ENCODE measurements around the gene EMC7.
"Not testable (repeated sequence)": the region's sequence is repeated elsewhere in the genome, so short reads cannot be mapped to it uniquely, and the experiment has no call there.

EMC7 gene

GRCh38 chr15:34084086-34084485 lies 17.6 kb downstream of the EMC7 start:
- DNase-seq, result no peak

- DNase-seq, result no peak
Measured at GRCh38 chr15:34079904-34080303, 21.8 kb downstream of the EMC7 start.

DNA sequence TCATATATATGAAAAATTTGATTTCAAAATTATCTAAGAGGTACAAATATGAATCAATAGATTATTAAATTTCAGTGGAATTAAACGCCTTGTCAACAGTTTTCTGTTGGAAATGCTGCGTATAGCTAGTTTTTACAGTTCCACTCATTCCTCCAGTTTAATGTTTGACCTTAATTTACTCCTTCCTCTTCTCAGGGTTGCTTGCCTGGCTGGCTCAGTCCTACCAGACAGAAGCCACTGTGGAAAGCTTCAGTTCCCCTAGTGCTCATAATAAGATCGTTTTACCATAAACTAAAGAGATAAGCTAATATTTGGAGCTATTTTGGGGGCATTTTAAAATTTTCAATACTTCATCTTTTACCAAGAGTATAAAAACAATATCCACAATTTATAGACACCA lies 22.8 kb downstream of the EMC7 start:
- no peak for DNase-seq

GRCh38 chr15:34076785-34077184 lies 24.9 kb downstream of the EMC7 start:
- DNase-seq, result no peak

- no peak for DNase-seq
Measured at GRCh38 chr15:34070003-34070402, 31.7 kb downstream of the EMC7 start.

GRCh38 chr15:34065941-34066340 lies 35.7 kb downstream of the EMC7 start:
- DNase-seq, result no peak

DNA sequence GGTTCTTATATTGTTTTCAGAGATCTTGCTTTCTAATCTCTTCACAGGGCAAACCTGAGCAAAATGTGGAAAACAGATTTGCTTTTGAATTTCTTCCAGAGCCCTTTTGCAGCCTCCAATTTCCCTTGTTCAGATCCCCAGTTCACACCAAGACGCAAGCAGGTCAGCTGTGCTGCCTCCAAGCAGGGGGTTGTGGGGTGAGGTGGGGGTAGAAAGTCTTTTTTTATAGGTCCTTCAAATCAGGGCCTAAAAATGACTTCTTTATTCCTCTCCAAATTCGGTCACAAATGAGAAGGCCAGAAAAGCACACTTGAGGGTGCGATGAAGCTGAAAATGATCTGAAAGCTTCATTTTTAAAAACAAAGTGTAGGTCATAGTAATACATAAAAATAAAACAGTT lies 36.4 kb downstream of the EMC7 start:
- DNase-seq, result no peak

GRCh38 chr15:34064438-34064837 lies 37.2 kb downstream of the EMC7 start:
- no peak for DNase-seq

GRCh38 chr15:34059946-34060345 lies 41.7 kb downstream of the EMC7 start:
- no peak for DNase-seq

DNA sequence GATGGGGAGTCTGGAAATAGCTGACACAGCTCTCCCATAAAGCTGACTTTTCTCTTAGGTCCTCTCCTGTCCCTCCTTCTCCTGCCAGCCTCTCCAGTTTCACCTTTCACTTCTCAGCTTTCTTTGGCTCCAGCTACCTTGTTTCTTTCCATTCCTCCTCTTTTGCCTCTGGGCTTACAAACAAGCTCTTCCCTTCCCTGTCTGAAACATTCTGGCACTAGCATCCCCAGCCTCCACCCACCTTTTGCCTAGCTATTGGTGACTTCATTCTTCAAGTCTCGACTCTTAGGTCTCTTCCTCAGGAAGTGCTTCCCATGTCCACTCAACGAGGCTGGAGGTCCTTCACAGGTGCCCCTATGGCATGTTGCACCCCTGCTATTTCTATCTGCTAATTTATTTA lies 42.2 kb downstream of the EMC7 start:
- DNase-seq, result no peak

DNA sequence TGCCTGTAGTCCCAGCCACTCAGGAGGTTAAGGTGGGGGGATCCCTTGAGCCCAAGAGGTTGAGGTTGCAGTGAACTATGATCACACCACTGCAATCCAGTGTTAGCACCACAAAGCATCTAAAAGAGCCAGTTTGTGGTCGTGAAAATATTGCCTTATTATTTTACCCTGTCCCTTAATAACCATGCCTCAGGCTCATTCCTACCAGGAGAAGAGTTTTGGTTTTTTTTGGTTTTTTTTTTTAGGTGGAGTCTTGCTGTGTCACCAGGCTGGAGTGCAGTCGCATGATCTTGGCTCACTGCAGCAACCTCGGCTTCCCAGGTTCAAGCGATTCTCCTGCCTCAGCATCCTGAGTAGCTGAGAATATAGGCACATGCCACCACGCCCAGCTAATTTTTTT lies 44.8 kb downstream of the EMC7 start:
- DNase-seq, result no peak

DNA sequence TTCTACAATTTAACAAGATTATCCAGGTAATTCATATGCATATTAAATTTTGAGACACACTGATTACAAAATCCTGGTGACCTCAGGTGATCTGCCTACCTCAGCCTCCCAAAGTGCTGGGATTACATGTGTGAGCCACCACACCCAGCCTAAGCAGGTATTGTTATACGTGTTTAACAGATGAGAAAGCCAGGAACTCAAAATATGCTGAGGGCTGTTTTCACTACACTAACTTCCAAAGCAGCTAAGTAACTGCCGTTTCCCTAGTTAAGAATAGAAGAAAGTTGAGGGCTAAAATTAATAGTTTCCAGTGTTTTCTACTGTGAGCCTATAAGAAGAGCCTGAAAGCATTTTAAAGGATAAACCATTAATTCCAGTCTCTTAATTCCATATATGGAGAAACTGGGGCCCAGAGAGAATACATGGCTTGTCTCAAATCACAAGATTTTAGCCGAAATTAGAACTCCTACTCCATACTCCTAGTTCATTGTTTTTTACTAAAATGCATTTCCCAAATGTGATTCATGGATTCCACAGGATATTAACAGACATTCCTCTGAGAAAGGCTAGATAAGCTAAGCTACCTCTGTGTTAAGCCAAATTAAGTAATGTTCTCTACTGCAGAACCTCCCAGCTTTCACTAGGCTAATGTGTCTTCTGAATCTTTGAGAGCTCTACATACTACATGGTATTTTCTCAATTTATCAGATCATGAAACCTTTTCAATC lies 45.6 kb downstream of the EMC7 start:
- DNase-seq, result no peak

DNA sequence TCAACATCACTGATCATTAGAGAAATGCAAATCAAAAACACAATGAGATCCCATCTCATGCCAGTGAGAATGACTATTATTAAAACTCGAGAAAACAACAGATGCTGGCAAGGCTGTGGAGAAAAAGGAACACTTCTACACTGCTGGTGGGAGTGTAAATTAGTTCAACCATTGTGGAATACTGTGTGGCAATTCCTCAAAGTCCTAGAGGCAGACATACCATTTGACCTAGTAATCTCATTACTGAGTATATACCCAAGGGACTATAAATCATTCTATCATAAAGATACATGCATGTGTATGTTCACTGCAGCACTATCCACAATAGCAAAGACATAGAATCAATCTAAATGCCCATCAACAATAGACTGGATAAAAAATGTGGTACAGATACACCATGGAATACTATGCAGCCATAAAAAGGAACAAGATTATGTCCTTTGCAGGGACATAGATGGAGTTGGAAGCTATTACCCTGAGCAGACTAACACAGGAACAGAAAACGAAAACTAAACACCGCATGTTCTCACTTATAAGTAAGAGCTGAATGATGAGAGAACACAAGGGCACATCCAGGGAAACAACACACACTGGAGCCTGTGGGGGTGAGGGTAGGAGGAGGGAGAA lies 47.5 kb downstream of the EMC7 start:
- no peak for DNase-seq

GRCh38 chr15:34050385-34050784 lies 51.3 kb downstream of the EMC7 start:
- DNase-seq, result not testable (repeated sequence)

- DNase-seq, result no peak
Measured at GRCh38 chr15:34049112-34049511, 52.5 kb downstream of the EMC7 start.

GRCh38 chr15:34047893-34048775 lies 53.5 kb downstream of the EMC7 start:
- DNase-seq, result no peak

- DNase-seq, result no peak
Measured at GRCh38 chr15:34046471-34047145, 55.1 kb downstream of the EMC7 start.

GRCh38 chr15:34043813-34044212 lies 57.8 kb downstream of the EMC7 start:
- DNase-seq, result no peak

- DNase-seq, result no peak
Measured at GRCh38 chr15:34043391-34043790, 58.3 kb downstream of the EMC7 start.

DNA sequence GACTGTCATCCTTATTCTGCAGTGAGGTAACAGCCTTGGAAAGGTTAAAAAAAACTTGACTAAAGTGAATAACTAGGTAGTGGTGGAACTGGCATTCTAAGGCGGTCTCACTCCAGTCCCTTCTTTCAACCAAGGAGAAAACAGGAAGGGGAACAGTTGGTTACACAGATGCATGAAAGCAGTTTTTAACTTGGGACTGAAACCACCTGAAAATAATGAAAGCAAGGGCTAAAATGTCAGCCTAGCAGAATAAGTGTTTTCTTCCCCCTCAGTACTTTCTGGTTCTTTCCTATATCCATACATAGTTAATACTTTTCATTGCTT lies 61.9 kb downstream of the EMC7 start:
- peak in 1 of 2 donors; percentile 12 for DNase-seq

DNA sequence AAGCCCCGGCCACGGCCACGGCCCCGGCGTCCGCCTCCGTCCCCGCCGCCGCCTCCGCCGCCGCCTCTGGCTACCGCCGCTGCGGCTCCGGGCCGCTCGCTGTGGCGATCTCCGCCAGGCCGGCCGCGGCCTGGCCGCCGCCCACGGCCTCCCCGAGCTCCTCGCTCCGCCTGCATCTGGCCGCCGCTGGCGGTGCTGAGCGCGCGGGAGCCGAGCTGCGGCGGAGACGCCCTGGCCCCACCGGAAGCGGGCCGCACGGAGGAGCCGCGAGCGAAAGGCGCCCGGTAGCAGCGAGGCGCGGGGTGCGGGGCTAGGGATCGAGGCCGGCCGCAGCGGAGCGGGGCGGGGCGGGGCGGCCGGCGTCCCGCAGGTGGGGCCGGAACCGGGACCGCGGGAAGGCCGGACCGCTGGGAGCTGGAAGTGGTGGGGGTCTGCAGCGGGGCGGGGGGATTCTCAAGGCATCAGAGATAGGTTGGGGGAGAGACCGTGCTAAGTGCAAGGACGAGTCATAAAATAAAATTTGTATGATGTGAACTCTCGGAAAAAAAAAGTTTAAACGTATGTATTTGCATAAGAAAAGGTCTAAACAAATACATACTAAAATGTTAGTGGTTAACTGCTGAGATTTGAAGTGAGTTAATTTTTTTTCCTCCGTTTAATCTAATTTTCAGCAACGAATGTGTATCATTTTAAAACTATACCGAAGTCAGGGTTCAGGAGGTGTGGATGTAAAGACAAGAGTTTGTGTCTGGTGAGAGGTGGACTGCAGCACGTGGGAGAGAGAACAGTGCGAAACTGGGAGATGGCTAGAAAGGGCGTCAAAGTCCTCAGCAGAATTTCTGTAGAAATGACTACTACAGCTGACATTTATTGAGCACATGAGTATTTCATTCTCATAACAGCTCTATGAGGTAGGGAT lies 62.5 kb downstream of the EMC7 start, which contains the start of gene AVEN:
Gene AVEN (minus strand): TSS at position 334 of the 919 bp plus-strand sequence. CDS start 158 bp downstream, at position 176.
- DNase-seq, result peak; percentile 58 to 59
